ENCODE data around the gene CCDC136. TPM values are rescaled to one million over a fixed set of nuclear protein-coding genes. Genes with fewer than 3 reads are reported as not detected.

The CCDC136 gene
- polyA plus RNA-seq, 1 donor (not counting 4 experiments of a cell fraction or from before 2014, with no cell fraction given) = 1.6 TPM

GRCh38 chr7:128854396-128854795 is 62.6 kb downstream of the CCDC136 start:
- Histone ChIP-seq H3K4me1 (ENCODE audit: control insufficient read depth, extremely low read depth, insufficient read depth, low read length) (no peaks in the 10 kb centered on the region), H4K20me1 (ENCODE audit: control insufficient read depth, extremely low read depth, insufficient read depth, low read length) (no peaks in the 10 kb centered on the region), H3K36me3 (ENCODE audit: control insufficient read depth in 2 of 2, extremely low read depth in 1 of 2, insufficient read depth in 2 of 2, low read length in 2 of 2) (no peaks in the 10 kb centered on the region), H3K9me3 (ENCODE audit: control insufficient read depth, low read depth, low read length) (no peaks in the 10 kb centered on the region), H2AFZ (ENCODE audit: control insufficient read depth, low read length) (no peak overlapping the region), H3K9ac (ENCODE audit: control insufficient read depth, extremely low read depth, insufficient read depth, low read length) (no peak overlapping the region), H3K4me2 (ENCODE audit: control insufficient read depth, extremely low read depth, insufficient read depth, low read depth, low read length) (no peak overlapping the region), H3K27ac (ENCODE audit: control insufficient read depth, insufficient read depth, low read length) (no peak overlapping the region), H3K27me3 (ENCODE audit: control insufficient read depth, extremely low read depth, insufficient read depth, low read length) (no peaks in the 10 kb centered on the region), H3K4me3 (ENCODE audit: control insufficient read depth in 2 of 3, extremely low read depth in 1 of 3, insufficient read depth in 2 of 3, low read depth in 1 of 3, low read length in 3 of 3) (no peak overlapping the region), H3K79me2 (ENCODE audit: control insufficient read depth, insufficient read depth, low read length) (no peaks in the 10 kb centered on the region), H3K9me1 (ENCODE audit: control insufficient read depth, extremely low read depth, insufficient read depth, low read length) (no peaks in the 10 kb centered on the region)
- no peak for DNase-seq (ENCODE audit: low read depth, low spot score)
- FAIRE-seq = no peak
- dilution Hi-C loops (cut with MboI; ENCODE audit: extremely low pct_ligation_motif_present, low sequenced_read_pairs) = no loop called here
- no peak for TF ChIP-seq EZH2 (IDR thresholded peaks at IDR 0.05; ENCODE audit: low read length)
- TF ChIP-seq CTCF (optimal IDR thresholded peaks at IDR 0.05 in 1 of 3, IDR thresholded peaks at IDR 0.05 in 1 of 3, conservative IDR thresholded peaks at IDR 0.05 in 1 of 3; ENCODE audit: extremely low read depth in 1 of 3, insufficient read depth in 2 of 3, low read length in 3 of 3) = no peak

GRCh38 chr7:128855559-128855958 is 63.8 kb downstream of the CCDC136 start:
- no peak for TF ChIP-seq EZH2 (IDR thresholded peaks at IDR 0.05; ENCODE audit: low read length)
- TF ChIP-seq CTCF (optimal IDR thresholded peaks at IDR 0.05 in 1 of 3, IDR thresholded peaks at IDR 0.05 in 1 of 3, conservative IDR thresholded peaks at IDR 0.05 in 1 of 3; ENCODE audit: extremely low read depth in 1 of 3, insufficient read depth in 2 of 3, low read length in 3 of 3) = no peak
- H3K27me3 ChIP-seq (ENCODE audit: control insufficient read depth, extremely low read depth, insufficient read depth, low read length) = no peaks in the 10 kb centered on the region
- H3K9me1 ChIP-seq (ENCODE audit: control insufficient read depth, extremely low read depth, insufficient read depth, low read length) = no peaks in the 10 kb centered on the region
- H3K27ac ChIP-seq (ENCODE audit: control insufficient read depth, insufficient read depth, low read length) = no peak overlapping the region
- FAIRE-seq (no peak), DNase-seq (ENCODE audit: low read depth, low spot score) (no peak)
- no peak overlapping the region for H2AFZ ChIP-seq (ENCODE audit: control insufficient read depth, low read length)
- no peaks in the 10 kb centered on the region for H3K79me2 ChIP-seq (ENCODE audit: control insufficient read depth, insufficient read depth, low read length)
- H3K4me2 ChIP-seq (ENCODE audit: control insufficient read depth, extremely low read depth, insufficient read depth, low read depth, low read length) = no peak overlapping the region
- no peak overlapping the region for H3K9ac ChIP-seq (ENCODE audit: control insufficient read depth, extremely low read depth, insufficient read depth, low read length)
- H3K4me1 ChIP-seq (ENCODE audit: control insufficient read depth, extremely low read depth, insufficient read depth, low read length) = no peaks in the 10 kb centered on the region
- no peaks in the 10 kb centered on the region for H4K20me1 ChIP-seq (ENCODE audit: control insufficient read depth, extremely low read depth, insufficient read depth, low read length)
- H3K9me3 ChIP-seq (ENCODE audit: control insufficient read depth, low read depth, low read length) = no peaks in the 10 kb centered on the region
- dilution Hi-C loops (cut with MboI; ENCODE audit: extremely low pct_ligation_motif_present, low sequenced_read_pairs) = no loop called here
- H3K4me3 ChIP-seq (ENCODE audit: control insufficient read depth in 2 of 3, extremely low read depth in 1 of 3, insufficient read depth in 2 of 3, low read depth in 1 of 3, low read length in 3 of 3) = no peak overlapping the region
- no peaks in the 10 kb centered on the region for H3K36me3 ChIP-seq (ENCODE audit: control insufficient read depth in 2 of 2, extremely low read depth in 1 of 2, insufficient read depth in 2 of 2, low read length in 2 of 2)

All from keratinocyte (primary cell).